ENCODE results near the gene DCHS2.

The DCHS2 gene

DNA sequence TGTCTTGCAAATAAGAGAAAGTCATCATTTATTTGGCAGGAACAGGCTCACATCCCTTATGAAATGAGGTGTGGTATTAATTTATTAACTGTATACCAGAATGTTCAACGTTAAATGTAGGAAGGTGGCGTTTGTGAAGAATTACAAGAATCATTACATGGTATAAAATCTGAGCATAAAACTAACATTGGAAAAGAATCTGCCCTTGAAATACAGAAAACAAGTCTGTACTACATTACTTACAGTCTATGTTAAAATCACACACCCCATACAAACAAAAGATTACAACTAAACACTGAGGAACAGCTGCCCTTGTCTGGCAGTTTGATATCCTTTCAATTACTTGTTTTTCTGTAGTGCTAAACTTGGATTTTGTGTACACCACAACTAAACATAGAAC, 131.1 kb downstream of the DCHS2 start:
- Histone ChIP-seq H3K4me1 (ENCODE audit: insufficient read depth, low read length, severe bottlenecking) (no peaks in the 10 kb centered on the region), H3K27ac (ENCODE audit: low read depth, low read length, poor library complexity, severe bottlenecking) (no peak overlapping the region), H3K9ac (ENCODE audit: low read length) (no peak overlapping the region), H3K9me3 (ENCODE audit: low read length) (no peaks in the 10 kb centered on the region), H3K9me2 (ENCODE audit: low read depth, low read length) (no peaks in the 10 kb centered on the region), H3K36me3 (ENCODE audit: insufficient read depth, low read length) (no peaks in the 10 kb centered on the region), H3K4me3 (ENCODE audit: low read depth, low read length, poor library complexity, severe bottlenecking) (no peak overlapping the region), H4K20me1 (ENCODE audit: insufficient read depth, low read length) (no peaks in the 10 kb centered on the region), H3K79me2 (ENCODE audit: insufficient read depth, low read length) (no peaks in the 10 kb centered on the region), H3K27me3 (ENCODE audit: insufficient read depth, low read length) (no peaks in the 10 kb centered on the region; the same call in 1 of the 2 replicates), H3K4me2 (ENCODE audit: low read length) (no peak overlapping the region), H3F3A (ENCODE audit: insufficient read depth, low read length) (no peaks in the 10 kb centered on the region), H2AFZ (ENCODE audit: low read length) (no peak overlapping the region)
- TF ChIP-seq EZH2 (IDR thresholded peaks at IDR 0.05; ENCODE audit: borderline replicate concordance, low read length) = no peak
- TF ChIP-seq, protein P1, sequence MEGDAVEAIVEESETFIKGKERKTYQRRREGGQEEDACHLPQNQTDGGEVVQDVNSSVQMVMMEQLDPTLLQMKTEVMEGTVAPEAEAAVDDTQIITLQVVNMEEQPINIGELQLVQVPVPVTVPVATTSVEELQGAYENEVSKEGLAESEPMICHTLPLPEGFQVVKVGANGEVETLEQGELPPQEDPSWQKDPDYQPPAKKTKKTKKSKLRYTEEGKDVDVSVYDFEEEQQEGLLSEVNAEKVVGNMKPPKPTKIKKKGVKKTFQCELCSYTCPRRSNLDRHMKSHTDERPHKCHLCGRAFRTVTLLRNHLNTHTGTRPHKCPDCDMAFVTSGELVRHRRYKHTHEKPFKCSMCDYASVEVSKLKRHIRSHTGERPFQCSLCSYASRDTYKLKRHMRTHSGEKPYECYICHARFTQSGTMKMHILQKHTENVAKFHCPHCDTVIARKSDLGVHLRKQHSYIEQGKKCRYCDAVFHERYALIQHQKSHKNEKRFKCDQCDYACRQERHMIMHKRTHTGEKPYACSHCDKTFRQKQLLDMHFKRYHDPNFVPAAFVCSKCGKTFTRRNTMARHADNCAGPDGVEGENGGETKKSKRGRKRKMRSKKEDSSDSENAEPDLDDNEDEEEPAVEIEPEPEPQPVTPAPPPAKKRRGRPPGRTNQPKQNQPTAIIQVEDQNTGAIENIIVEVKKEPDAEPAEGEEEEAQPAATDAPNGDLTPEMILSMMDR (IDR thresholded peaks at IDR 0.05; ENCODE audit: low read length) = no peak

DNA sequence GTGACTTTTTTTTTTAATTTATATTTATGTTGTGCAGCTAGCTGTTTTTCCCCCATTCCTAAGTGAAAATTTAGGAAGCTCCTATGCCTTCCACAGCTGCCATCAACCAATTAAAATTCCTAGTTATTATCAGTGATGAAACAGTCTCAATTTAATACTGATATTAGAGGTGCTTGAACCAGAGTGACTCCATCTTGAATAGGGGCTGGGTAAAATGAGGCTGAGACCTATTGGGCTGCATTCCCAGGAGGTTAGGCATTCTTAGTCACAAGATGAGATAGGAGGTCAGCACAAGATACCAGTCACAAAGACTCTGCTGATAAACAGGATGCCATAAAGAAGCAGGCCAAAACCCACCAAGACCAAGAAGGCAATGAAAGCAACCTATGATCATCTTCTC, 136.7 kb downstream of the DCHS2 start:
- Histone ChIP-seq H4K20me1 (ENCODE audit: insufficient read depth, low read length) (no peaks in the 10 kb centered on the region), H3K27me3 (ENCODE audit: insufficient read depth, low read length) (no peaks in the 10 kb centered on the region), H3K9me2 (ENCODE audit: low read depth, low read length) (no peaks in the 10 kb centered on the region), H3K79me2 (ENCODE audit: insufficient read depth, low read length) (no peaks in the 10 kb centered on the region), H3K4me2 (ENCODE audit: low read length) (no peak overlapping the region), H3F3A (ENCODE audit: insufficient read depth, low read length) (no peaks in the 10 kb centered on the region), H3K27ac (ENCODE audit: low read depth, low read length, poor library complexity, severe bottlenecking) (no peak overlapping the region), H2AFZ (ENCODE audit: low read length) (no peak overlapping the region), H3K4me1 (ENCODE audit: insufficient read depth, low read length, severe bottlenecking) (no peaks in the 10 kb centered on the region), H3K9ac (ENCODE audit: low read length) (no peak overlapping the region), H3K9me3 (ENCODE audit: low read length) (no peaks in the 10 kb centered on the region), H3K4me3 (ENCODE audit: low read depth, low read length, poor library complexity, severe bottlenecking) (no peak overlapping the region), H3K36me3 (ENCODE audit: insufficient read depth, low read length) (no peaks in the 10 kb centered on the region)
- TF ChIP-seq, protein P1 (IDR thresholded peaks at IDR 0.05; ENCODE audit: low read length) = no peak
- TF ChIP-seq EZH2 (IDR thresholded peaks at IDR 0.05; ENCODE audit: borderline replicate concordance, low read length) = no peak

DNA sequence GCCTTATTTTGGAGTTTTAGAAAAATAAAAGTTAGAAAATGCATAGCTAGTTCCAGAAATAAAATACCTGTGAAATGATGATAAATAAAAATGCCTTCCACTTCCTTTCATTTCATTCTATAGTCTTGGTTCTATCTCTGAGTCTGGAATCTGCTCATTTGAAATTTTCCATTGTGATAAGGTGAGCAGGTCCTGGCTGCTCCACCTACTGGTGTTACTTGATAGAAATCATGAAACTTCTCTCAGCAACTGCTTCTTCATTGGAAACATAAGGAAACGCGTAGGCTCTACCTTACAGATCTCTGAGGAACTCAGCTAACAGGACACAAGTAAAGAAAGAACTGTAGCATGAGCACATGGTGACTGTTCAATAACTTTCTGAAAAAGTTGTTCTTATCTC, 141.8 kb downstream of the DCHS2 start:
- no peaks in the 10 kb centered on the region for H3F3A ChIP-seq (ENCODE audit: insufficient read depth, low read length)
- no peak for TF ChIP-seq EZH2 (IDR thresholded peaks at IDR 0.05; ENCODE audit: borderline replicate concordance, low read length)
- TF ChIP-seq, protein P1 (IDR thresholded peaks at IDR 0.05; ENCODE audit: low read length) = peak; percentile 53
- H3K9me2 ChIP-seq (ENCODE audit: low read depth, low read length) = no peaks in the 10 kb centered on the region
- no peak overlapping the region for H3K27ac ChIP-seq (ENCODE audit: low read depth, low read length, poor library complexity, severe bottlenecking)
- H3K27me3 ChIP-seq (ENCODE audit: insufficient read depth, low read length) = no peaks in the 10 kb centered on the region
- H3K4me3 ChIP-seq (ENCODE audit: low read depth, low read length, poor library complexity, severe bottlenecking) = no peak overlapping the region
- H3K9me3 ChIP-seq (ENCODE audit: low read length) = no peaks in the 10 kb centered on the region
- H3K9ac ChIP-seq (ENCODE audit: low read length) = no peak overlapping the region
- no peak overlapping the region for H2AFZ ChIP-seq (ENCODE audit: low read length)
- H3K79me2 ChIP-seq (ENCODE audit: insufficient read depth, low read length) = no peaks in the 10 kb centered on the region
- no peaks in the 10 kb centered on the region for H4K20me1 ChIP-seq (ENCODE audit: insufficient read depth, low read length)
- H3K4me1 ChIP-seq (ENCODE audit: insufficient read depth, low read length, severe bottlenecking) = no peaks in the 10 kb centered on the region
- no peaks in the 10 kb centered on the region for H3K36me3 ChIP-seq (ENCODE audit: insufficient read depth, low read length)
- H3K4me2 ChIP-seq (ENCODE audit: low read length) = no peak overlapping the region
